ENCODE data around the gene BCAS1.

BCAS1 gene

DNA sequence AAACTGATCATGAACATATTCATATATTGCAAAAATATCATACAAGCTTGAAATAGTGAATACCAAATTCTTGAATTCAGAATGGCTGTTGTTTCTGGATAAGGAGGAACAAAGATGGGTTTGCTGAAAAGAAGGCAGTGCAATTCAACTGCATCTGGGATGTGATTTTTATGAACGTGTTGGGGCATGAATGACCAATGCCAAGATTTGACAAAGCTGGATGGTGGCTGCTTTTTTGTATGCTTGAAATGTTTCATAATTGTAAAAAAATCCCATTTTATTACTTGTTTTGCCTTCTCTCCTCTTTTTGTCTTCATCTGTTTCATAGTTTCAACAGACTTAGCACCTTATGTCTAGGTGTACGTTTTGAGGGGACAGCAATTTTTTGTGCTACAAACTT, 36.8 kb upstream of the BCAS1 start:
- H3K27ac Mint-ChIP-seq = no peak overlapping the region
- no peaks in the 10 kb centered on the region for H3K4me1 Mint-ChIP-seq
- H3K36me3 Mint-ChIP-seq = no peaks in the 10 kb centered on the region
- no peaks in the 10 kb centered on the region for H3K9me3 Mint-ChIP-seq
- no peak overlapping the region for H3K4me3 Mint-ChIP-seq
- H3K27me3 Mint-ChIP-seq = no peaks in the 10 kb centered on the region

DNA sequence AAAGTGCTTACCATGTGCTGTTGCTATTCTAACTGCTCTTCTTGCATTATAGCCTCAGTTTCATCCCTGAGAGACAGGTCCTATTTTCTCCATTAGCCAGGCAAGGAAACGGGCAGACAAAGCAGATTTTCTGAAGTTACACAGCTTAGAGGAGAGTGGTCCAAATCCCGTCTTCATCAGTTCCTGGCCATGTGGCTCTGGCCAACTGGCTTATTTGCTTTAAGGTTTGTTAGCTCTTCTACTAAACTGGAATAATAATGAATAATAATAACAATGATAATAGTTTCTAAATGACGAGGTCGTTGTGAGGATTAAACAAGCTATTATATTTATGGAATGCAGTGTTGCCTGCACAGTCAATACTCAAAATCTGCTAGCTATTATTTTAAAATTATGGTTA, 35.8 kb upstream of the BCAS1 start:
- Mint-ChIP-seq H3K36me3 (no peaks in the 10 kb centered on the region), H3K9me3 (no peaks in the 10 kb centered on the region), H3K27me3 (no peaks in the 10 kb centered on the region), H3K4me1 (no peaks in the 10 kb centered on the region), H3K4me3 (no peak overlapping the region), H3K27ac (no peak overlapping the region)

DNA sequence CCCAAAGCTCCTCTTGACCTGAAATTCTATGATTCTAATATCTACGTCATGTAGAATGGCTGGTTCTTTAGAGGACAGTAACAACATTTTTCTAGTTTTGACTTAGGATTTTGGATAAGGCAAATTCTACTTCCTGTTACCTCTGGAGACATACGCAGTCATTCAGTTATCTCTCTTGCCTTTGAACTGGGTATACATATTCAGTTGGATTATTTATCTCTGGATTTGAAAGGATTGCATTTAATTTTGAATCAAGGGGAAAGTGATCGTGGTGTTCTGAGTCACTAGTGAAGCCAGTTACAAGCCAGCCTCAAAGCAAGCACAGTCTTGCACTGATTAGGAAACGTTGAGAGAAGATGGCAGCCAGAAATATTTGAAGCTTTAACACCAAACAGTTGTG, 35.3 kb upstream of the BCAS1 start:
- Mint-ChIP-seq H3K27me3 (no peaks in the 10 kb centered on the region), H3K9me3 (no peaks in the 10 kb centered on the region), H3K27ac (no peak overlapping the region), H3K4me1 (no peaks in the 10 kb centered on the region), H3K36me3 (no peaks in the 10 kb centered on the region), H3K4me3 (no peak overlapping the region)

DNA sequence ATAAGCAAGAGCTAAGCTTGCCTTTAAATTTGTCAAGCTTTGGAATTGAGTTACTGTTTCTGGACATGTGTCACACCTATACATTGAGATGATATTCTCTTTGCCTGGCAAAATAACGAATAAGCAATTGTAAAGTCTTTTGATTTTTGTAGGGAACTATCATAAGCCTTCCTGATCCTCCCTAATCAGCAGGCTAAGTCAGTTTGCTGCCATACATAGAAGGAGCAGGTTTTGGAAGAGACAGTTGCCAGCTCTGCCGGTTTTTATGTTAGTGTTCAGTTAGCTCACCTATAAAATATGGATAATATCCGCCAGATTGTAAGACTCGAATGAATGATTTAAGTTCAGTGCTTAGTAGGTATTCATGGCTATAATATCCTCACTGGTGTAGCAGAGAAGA, 34.4 kb upstream of the BCAS1 start:
- Mint-ChIP-seq H3K36me3 (no peaks in the 10 kb centered on the region), H3K27me3 (no peaks in the 10 kb centered on the region), H3K4me1 (no peaks in the 10 kb centered on the region), H3K4me3 (no peak overlapping the region), H3K9me3 (no peaks in the 10 kb centered on the region), H3K27ac (no peak overlapping the region)

DNA sequence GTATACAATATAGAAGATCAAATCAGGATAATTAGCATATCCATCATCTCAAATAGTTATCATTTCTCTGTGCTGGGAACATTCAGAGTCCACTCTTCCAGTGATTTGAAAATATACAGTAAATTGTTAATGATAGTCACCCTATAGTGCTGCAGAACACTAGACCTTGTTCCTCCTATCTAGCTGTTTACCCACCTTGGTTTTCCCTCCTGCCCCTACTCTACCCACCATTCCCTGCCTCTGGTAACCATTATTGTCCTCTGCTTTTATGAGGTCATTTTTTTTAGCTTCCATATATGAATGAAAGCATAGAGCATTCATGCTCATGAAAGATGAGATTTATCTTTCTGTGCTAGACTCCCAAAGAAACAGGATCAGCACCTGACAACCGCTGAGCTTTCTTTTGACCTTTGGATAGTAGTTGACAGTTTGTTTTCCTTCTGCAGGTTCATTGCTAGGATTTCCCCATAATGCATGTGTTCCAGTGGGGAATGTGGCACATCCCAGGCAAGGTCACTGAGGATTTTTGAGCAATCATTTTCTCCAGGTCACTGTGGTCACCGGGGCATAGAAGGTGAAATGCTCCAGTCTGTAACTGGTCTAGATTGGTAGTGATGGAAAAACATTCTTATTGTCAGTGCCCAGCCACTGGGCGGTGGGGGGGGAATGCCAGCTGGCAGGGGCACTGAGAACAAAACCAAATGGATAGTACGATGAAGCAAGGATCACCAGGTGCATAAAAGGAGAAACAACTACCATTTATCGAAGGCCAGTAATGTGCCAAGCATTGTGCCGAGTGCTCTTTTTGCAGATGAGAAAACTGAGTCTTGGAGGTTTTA, 33.6 kb upstream of the BCAS1 start:
- Mint-ChIP-seq H3K27ac (no peak overlapping the region), H3K4me3 (no peak overlapping the region)

DNA sequence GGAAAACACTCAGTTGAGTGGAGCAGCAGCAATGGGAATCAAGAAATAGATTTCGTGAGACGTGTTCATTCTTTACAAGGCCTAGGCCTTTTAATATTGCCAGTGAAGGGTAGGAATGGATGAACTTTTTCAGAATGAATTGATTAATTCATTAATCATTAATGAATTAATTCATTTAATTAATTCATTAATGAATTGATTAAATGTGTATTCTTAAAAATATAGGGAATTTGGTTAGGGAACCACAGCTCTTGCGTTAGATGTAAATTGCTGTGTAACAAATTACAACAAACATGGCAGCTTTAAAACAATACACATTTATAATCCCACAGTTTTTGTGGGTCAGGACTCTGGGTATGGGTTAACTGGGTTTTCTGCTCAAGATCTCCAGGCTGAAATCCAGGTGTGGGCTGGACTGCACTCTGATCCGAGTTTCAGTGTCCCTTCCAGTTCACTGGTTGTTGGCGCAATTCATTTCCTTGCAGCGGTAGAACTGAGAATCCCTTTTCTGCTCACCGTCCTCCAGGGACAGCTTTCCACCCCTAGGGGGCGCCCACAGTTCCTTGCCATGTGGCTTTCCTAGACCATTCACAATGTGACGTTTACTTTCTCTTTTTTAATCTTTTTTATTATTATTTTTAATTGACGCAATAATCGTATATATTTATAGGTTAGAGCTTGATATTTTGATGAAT, 32.8 kb upstream of the BCAS1 start:
- no peaks in the 10 kb centered on the region for H3K4me1 Mint-ChIP-seq
- no peaks in the 10 kb centered on the region for H3K9me3 Mint-ChIP-seq
- H3K27ac Mint-ChIP-seq = no peak overlapping the region
- H3K27me3 Mint-ChIP-seq = no peaks in the 10 kb centered on the region
- no peak overlapping the region for H3K4me3 Mint-ChIP-seq
- no peaks in the 10 kb centered on the region for H3K36me3 Mint-ChIP-seq

More for the DNA sequence above, 33.6 kb upstream of the BCAS1 start:
- H3K27me3 Mint-ChIP-seq = no peaks in the 10 kb centered on the region
- H3K36me3 Mint-ChIP-seq = no peaks in the 10 kb centered on the region
- H3K4me1 Mint-ChIP-seq = no peaks in the 10 kb centered on the region
- no peaks in the 10 kb centered on the region for H3K9me3 Mint-ChIP-seq

DNA sequence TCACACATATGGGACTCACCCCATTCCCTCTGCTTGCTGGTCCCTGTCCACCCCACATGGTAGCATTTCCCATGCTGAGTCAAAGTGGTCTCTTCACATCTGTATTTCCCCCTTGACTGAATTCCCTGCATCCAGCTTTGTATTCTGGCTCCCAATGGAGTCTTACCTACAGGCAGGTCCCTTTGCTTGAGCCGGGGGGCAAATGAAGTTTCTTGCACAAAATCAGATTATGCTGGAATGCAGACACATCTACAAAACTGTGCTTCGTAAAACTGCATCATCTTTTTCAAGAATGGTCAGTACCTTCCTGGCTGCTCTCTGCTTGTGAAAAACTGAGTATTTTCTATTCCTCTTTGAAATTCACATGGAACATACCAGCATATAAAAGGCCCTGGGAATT, 32.1 kb upstream of the BCAS1 start:
- no peaks in the 10 kb centered on the region for H3K9me3 Mint-ChIP-seq
- no peak overlapping the region for H3K4me3 Mint-ChIP-seq
- H3K36me3 Mint-ChIP-seq = no peaks in the 10 kb centered on the region
- no peaks in the 10 kb centered on the region for H3K4me1 Mint-ChIP-seq
- no peak overlapping the region for H3K27ac Mint-ChIP-seq
- no peaks in the 10 kb centered on the region for H3K27me3 Mint-ChIP-seq

DNA sequence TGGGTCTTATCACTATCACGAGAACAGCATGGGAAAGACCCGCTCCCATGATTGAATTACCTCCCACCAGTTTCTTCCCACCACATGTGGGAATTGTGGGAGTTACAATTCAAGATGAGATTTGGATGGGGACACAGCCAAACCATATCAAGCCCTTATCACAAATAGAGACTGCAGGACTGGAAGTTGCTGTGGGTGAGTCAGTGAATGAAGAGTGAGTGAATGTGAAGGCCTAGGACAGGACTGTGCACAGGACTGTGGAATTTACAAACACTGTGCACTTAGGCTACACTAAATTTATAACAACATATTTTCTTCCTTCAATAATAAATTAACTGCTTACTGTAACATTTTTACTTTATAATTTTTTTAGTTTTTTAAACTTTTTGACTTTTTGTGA, 30.2 kb upstream of the BCAS1 start:
- no peaks in the 10 kb centered on the region for H3K36me3 Mint-ChIP-seq
- no peaks in the 10 kb centered on the region for H3K27me3 Mint-ChIP-seq
- no peaks in the 10 kb centered on the region for H3K9me3 Mint-ChIP-seq
- H3K4me1 Mint-ChIP-seq = no peaks in the 10 kb centered on the region
- no peak overlapping the region for H3K4me3 Mint-ChIP-seq
- H3K27ac Mint-ChIP-seq = no peak overlapping the region

DNA sequence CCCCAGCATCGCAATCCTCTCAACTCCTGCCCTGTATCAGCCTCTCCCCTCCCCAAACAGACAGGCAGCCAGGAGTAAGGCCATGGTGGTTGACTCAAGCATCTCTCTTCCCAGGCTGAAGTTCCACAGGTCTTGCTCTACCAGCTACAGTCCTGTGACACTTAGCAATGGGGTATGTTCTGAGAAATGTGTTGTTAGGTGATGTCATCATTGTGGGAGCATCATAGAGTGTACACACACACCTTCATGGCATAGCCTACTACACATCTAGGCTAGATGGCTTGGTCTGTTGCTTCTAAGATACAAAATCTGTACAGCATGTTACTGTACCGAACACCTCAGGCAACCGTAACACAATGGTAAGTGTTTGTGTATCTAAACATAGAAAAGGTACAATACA, 29.5 kb upstream of the BCAS1 start:
- no peak overlapping the region for H3K4me3 Mint-ChIP-seq
- no peaks in the 10 kb centered on the region for H3K27me3 Mint-ChIP-seq
- no peaks in the 10 kb centered on the region for H3K9me3 Mint-ChIP-seq
- H3K4me1 Mint-ChIP-seq = no peaks in the 10 kb centered on the region
- no peak overlapping the region for H3K27ac Mint-ChIP-seq
- H3K36me3 Mint-ChIP-seq = no peaks in the 10 kb centered on the region

DNA sequence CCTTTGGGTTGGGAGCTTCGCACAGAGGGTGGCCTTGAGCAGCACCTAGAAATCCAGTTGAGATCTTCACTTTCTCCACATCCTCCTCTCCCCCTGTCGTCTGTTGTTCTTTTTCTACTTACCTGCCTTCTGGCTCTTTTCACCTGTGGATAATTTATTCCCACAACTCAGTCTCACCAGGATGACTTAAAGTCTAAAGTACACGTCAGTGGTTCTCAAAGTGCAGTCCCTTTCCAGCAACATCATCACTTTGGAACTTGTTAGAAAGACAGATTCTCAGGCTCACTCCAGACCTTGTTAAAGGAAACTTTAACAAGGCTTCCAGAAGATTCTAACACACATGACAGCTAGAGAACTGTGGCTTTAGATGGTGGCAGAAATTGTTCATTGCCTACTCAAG, 27.7 kb upstream of the BCAS1 start:
- H3K9me3 Mint-ChIP-seq = no peaks in the 10 kb centered on the region
- no peaks in the 10 kb centered on the region for H3K4me1 Mint-ChIP-seq
- no peak overlapping the region for H3K4me3 Mint-ChIP-seq
- H3K36me3 Mint-ChIP-seq = no peaks in the 10 kb centered on the region
- no peak overlapping the region for H3K27ac Mint-ChIP-seq
- no peaks in the 10 kb centered on the region for H3K27me3 Mint-ChIP-seq

DNA sequence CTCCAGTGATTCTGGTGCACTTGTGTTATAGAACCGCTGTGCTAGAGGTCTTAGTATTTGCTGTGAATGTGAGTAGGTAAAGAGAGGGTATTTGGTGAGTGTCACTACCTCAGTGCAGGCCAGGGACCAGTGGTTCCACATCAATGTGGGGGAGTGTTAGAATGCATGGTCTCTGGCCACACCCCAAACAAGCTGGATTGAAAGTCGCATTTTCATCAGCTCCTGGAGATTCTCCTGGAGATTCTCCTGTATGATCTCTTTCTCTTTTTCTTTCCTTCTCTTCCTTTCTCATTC, 26.8 kb upstream of the BCAS1 start:
- Mint-ChIP-seq H3K27ac (no peak overlapping the region), H3K9me3 (no peaks in the 10 kb centered on the region), H3K4me1 (no peaks in the 10 kb centered on the region), H3K27me3 (no peaks in the 10 kb centered on the region), H3K4me3 (no peak overlapping the region), H3K36me3 (no peaks in the 10 kb centered on the region)

DNA sequence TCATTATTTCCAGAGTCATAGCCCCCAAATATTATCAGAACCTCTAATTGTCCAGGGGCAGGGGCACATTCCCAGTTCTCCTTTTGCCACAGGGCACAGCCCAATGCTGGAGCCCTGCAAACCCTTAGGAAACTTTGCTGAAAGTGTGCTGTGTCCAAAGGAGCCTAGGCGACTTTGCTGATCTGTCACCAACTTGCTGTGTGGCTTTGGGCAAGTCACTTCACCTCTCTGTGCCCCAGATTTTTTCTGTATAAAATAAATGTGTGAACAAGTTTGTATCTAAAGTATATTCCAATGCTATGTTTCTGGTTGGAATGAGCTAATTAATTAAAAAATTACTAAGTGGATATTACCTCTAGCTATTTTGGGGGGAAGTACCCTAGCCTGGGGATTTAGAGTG, 25.4 kb upstream of the BCAS1 start:
- Mint-ChIP-seq H3K9me3 (no peaks in the 10 kb centered on the region), H3K27ac (no peak overlapping the region), H3K36me3 (no peaks in the 10 kb centered on the region), H3K4me1 (no peaks in the 10 kb centered on the region), H3K4me3 (no peak overlapping the region), H3K27me3 (no peaks in the 10 kb centered on the region)

DNA sequence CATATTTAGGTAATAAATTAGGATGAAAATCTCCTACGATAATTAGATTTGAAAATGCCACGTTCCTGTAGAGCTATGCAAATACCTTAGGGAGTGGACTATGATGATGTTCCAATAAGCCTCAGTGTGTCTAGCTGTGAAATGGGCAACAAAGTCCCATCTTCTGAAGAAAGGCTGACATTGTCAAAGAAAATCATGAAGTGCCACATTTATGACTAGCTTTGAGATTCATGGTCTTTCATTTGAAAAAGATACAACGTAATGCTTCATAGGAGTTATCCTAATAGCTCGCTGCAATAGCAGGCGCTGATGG, 23.8 kb upstream of the BCAS1 start:
- H3K4me1 Mint-ChIP-seq = peaks cover 4% of the 10 kb centered on the region

DNA sequence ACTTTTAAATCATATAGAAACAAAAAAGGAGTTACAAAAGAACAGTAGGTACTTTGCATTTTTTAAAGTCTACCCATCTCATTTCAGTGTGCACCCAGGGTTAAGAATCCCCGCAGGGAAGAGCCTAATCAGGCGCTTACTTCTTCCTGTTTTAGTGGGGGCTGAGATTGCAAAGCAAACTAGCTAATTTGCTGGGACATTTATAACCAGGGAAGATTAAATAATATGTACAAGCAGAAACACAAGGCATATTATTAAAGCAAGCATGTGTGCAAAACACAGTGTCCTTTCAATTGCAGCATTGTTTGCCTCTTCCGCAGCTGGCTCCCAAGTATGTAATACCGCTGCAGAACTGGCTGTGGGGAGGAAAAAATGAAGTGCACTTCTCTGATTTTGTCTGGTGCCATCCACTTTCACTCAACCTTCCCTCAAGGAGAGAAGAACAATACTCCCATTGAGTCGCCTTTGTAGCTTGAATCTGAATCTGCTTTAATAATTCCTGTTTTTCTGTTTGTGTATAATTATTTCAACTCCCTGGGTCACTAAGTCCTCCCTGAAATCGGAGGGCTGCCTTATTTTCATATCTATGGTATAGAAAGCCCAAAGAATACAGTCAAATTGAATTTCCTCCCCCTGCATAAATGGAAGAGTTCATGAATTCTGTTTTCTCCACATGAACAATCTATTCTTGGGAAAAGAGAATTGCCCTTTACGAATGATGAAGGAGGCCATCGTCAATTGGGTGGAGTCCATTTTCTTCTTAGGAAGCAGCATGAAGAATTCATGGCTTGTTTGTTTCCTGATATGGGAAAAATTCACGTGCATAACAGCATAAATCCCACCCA, 23.3 kb upstream of the BCAS1 start:
- no peaks in the 10 kb centered on the region for H3K9me3 Mint-ChIP-seq
- no peak overlapping the region for H3K27ac Mint-ChIP-seq
- H3K27me3 Mint-ChIP-seq = no peaks in the 10 kb centered on the region
- H3K36me3 Mint-ChIP-seq = no peaks in the 10 kb centered on the region
- no peak overlapping the region for H3K4me3 Mint-ChIP-seq
- H3K4me1 Mint-ChIP-seq = peaks cover 4% of the 10 kb centered on the region

More for the DNA sequence above, 23.8 kb upstream of the BCAS1 start:
- Mint-ChIP-seq H3K27me3 (no peaks in the 10 kb centered on the region), H3K36me3 (no peaks in the 10 kb centered on the region), H3K4me3 (no peak overlapping the region), H3K9me3 (no peaks in the 10 kb centered on the region), H3K27ac (no peak overlapping the region)

DNA sequence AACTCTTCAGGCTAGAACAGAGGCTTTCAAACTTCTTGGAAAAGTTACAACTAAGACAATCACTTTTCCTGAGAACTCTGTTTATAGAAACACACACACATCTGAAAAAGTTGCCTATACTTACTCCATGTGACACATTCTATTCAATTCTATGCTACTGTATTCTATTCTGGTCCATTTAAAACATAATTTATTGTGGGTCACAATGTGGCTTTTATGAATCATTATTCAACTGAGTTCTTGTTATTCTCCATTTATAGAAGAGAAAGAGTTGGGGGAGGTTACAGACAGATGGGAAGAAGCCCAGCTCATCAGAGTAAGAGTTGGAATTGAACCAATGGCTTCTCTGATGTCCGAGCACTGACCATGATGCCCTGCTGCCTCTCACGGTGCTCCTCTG, 21.6 kb upstream of the BCAS1 start:
- Mint-ChIP-seq H3K27me3 (no peaks in the 10 kb centered on the region), H3K4me1 (peaks cover 4% of the 10 kb centered on the region)

DNA sequence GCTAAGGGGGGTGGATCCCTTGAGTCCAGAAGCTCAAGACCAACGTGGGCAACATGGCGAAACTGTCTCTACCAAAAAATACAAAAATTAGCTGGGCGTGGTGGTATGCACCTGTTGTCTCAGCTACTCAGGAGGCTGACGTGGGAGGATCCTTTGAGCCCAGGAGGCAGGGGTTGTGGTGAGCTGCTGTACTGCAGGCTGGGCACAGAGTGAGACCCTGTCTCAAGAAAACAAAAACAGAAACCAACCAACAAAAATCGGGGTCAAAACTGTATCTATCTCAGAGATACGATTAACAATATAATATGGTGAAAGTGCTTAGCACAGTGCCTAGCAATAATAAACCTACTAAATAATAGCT, 20.7 kb upstream of the BCAS1 start:
- no peaks in the 10 kb centered on the region for H3K27me3 Mint-ChIP-seq
- peaks cover 4% of the 10 kb centered on the region for H3K4me1 Mint-ChIP-seq
- no peaks in the 10 kb centered on the region for H3K36me3 Mint-ChIP-seq
- no peak overlapping the region for H3K27ac Mint-ChIP-seq
- no peak overlapping the region for H3K4me3 Mint-ChIP-seq
- H3K9me3 Mint-ChIP-seq = no peaks in the 10 kb centered on the region

More for the DNA sequence above, 21.6 kb upstream of the BCAS1 start:
- no peaks in the 10 kb centered on the region for H3K9me3 Mint-ChIP-seq
- no peaks in the 10 kb centered on the region for H3K36me3 Mint-ChIP-seq
- no peak overlapping the region for H3K27ac Mint-ChIP-seq
- H3K4me3 Mint-ChIP-seq = no peak overlapping the region
